Psoas muscle (tissue), 8 donors: ENCODE results near the gene PRODH2. TPM values are rescaled to one million over a fixed set of nuclear protein-coding genes. Genes with fewer than 3 reads are reported as not detected.

Source experiments
- ATAC-seq, 4 donors: fragments of 200-7000 bp; cut with Tn5 transposase; one replicate each; pipeline ENCODE4 v1.9.1; 2020; ENCODE audit warnings: moderate library complexity in 3 of 4, mild to moderate bottlenecking in 2 of 4
- DNase-seq, 2 donors: peaks; one replicate each; pipeline ENCODE4 v3.0.0-alpha.2; 2020
- H3K27ac ChIP-seq: fragments of 200-600 bp; one replicate; pipeline ENCODE4 v1.8.0; 2022
- H3K27me3 ChIP-seq, 3 donors: fragments of 200-600 bp in 1 of 3; one replicate each; pipeline versions ENCODE4 v1.6.1 to v1.8.0; 2013 to 2022; ENCODE audit warnings: low read length in 2 of 3, mild to moderate bottlenecking in 2 of 3, moderate library complexity in 1 of 3; ENCODE audit not compliant: insufficient read depth in 3 of 3
- H3K36me3 ChIP-seq, 2 donors: fragments of 200-600 bp in 1 of 2; one replicate each; pipeline versions ENCODE4 v1.6.1 to v1.8.0; 2013 to 2022; ENCODE audit warnings: low read depth in 1 of 2, mild to moderate bottlenecking in 1 of 2, moderate library complexity in 1 of 2; ENCODE audit not compliant: insufficient read depth in 1 of 2
- H3K4me1 ChIP-seq: fragments of 200-600 bp; one replicate; pipeline ENCODE4 v1.8.0; 2022
- H3K4me3 ChIP-seq: fragments of 200-600 bp; one replicate; pipeline ENCODE4 v1.8.0; 2022; ENCODE audit warnings: mild to moderate bottlenecking
- H3K9me3 ChIP-seq: fragments of 200-600 bp; one replicate; pipeline ENCODE4 v1.8.0; 2022
- CTCF ChIP-seq: fragments of 200-600 bp; IDR thresholded peaks from one replicate; pipeline ENCODE4 v1.8.0; 2022; ENCODE audit warnings: antibody characterized with exemption
- WGBS, 3 donors: extraction: QIAGEN DNeasy Blood & Tissue Kit; methylation state at CpG; one replicate each; pipeline versions ENCODE4 v1.1.6 to v1.1.7; 2013; 5-methylcytosine and 5-hydroxymethylcytosine counted together
- intact Hi-C, 2 donors: fragments of 100-400 bp; cut with DNase I; formaldehyde crosslinking; loops; one replicate each; pipeline versions ENCODE4 v1.11.0 to v1.14.2; 2022
- polyA plus RNA-seq, 3 donors: library from polyadenylated mRNA; stranded (reverse); fragments of 200-250 nt; gene quantifications; one replicate each; pipeline ENCODE4 v1.2.3, GENCODE V29; 2013
- total RNA-seq, 4 donors: library from RNA; stranded (reverse); fragmentation: NEBNext Ultra II Directional in 2 of 4; extraction: Animal tissue kit (Norgen Biotek cat#: 25700) in 2 of 4; gene quantifications; one replicate each; pipeline versions ENCODE4 v1.2.1 to v1.2.4, GENCODE V29; 2021 to 2023
- donor health status: healthy with polysubstance abuse.
- donor health status: DM: no; HTN: no; CAD: no; lungs with moderate emphysema.
- donor health status: Bipolar disorder and iron deficiency.
- donor health status: healthy.
- donor health status: DM: yes; HTN: yes; CAD: no.
- donor health status: DM: no; HTN: no; CAD: no.
- donor health status: DM: no; HTN: no; CAD: no.
- donor health status: DM: yes; HTN: yes; CAD: no.

Gene PRODH2
- total and polyA plus RNA-seq, 7 donors = not detected

DNA sequence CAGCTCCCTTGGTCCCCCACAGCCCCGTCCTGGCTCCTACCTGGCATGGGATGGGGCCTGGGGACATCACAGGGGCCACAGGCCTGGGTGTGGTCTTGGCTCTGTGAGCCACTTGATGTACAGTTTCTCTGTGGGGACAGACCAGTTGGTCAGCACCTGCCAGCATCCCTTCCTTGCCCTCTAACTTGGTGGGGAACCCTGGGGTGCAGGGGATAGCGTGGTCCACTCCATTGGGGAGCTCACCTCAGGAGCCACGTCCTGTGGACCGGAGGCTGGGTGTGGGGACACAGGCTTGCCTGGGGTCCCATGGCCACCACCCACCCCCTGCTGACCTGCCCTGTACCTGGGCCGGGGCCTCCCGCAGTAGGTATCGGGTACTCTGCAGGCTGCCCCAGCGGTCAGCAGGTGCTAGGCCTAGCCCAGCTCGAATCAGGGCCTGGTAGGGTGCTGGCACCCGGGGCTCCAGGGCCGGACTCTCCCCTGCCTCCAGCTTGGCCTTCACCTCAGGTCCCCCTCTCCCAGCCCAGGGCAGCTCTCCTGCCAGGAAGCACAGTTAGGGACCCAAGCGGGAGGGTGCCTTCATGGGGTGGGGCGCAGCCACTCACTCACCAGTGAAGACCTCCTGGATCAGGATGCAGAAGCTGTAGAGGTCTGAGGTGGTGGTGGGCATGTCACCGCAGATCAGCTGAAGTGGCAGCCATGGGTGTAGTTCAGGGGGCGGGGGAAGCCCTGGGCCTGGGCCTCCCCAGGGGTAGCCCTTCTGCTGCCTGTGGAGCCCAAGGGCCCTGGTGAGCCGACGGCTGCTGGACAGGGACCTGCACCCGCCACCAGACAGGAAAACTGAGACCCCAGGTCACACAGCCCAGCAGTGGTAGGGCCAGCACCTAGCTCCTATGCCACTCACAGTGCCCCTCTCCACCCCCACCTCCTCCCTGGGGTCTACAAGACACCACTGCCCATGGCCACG lies 22.4 kb downstream of the PRODH2 start:
- no peak for ATAC-seq
- Histone ChIP-seq H3K4me3 (no peak overlapping the region), H3K9me3 (no peaks in the 10 kb centered on the region), H3K27me3 (peaks cover 0 to 4% (median 0%) of the 10 kb centered on the region in 3 donors), H3K36me3 (no peaks in the 10 kb centered on the region), H3K27ac (no peak overlapping the region), H3K4me1 (no peaks in the 10 kb centered on the region)
- no peak for DNase-seq
- 79 to 85% (median 84%) methylated on average over 16 to 19 of the region's 19 CpGs for WGBS, 3 donors
- intact Hi-C loops = no loop called here
- no peak for TF ChIP-seq CTCF

- Histone ChIP-seq H3K4me3 (no peak overlapping the region), H3K27ac (no peak overlapping the region), H3K9me3 (no peaks in the 10 kb centered on the region), H3K27me3 (no peaks in the 10 kb centered on the region), H3K36me3 (peaks cover 0 to 3% of the 10 kb centered on the region in 2 donors), H3K4me1 (no peaks in the 10 kb centered on the region)
- TF ChIP-seq CTCF = no peak
- no peak for DNase-seq
- no peak for ATAC-seq
- intact Hi-C loops = no loop called here
- WGBS, 3 donors = 76 to 83% (median 76%) methylated on average over 10 to 11 of the region's 11 CpGs
These were observed 23.3 kb downstream of the PRODH2 start for GRCh38 chr19:35789195-35789977.

DNA sequence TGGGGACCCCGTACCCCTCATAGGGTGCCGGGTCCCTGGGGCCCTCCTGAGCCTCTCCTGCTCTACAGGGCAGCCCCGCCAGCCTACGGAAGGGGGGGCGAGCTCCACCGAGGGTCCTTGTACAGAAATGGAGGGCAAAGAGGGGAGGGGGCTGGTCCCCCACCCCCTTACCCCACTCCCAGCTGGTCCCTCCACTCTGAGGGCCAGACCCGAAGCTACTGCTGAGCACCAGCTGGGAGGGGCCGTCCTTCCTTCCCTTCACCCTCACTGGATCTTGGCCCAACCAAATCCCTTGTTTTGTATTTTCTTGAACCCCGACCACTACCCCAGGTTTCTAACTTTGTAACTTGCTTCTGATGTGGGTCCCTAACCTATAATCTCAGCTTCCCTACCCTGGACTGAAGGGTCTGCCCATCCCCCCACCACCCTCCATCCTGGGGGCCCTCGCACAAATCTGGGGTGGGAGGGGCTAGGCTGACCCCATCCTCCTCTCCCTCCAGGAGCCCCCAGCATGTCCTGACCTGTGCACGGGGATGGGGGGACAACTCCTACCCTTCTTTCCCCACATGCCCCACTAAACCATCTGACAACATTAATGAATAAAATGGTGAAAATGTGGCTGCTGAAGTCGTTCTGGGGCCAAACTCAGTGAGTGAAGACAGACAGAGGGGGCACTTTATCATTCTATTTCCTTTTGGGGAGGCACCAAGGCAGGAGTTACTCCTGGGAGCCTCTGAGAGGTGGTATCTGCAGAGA lies 24.3 kb downstream of the PRODH2 start:
- intact Hi-C loops = no loop called here
- DNase-seq (no peak), ATAC-seq (no peak)
- no peak overlapping the region for H3K27ac ChIP-seq
- H3K36me3 ChIP-seq = peaks cover 0 to 3% of the 10 kb centered on the region in 2 donors
- no peak overlapping the region for H3K4me3 ChIP-seq
- TF ChIP-seq CTCF = no peak
- no peaks in the 10 kb centered on the region for H3K27me3 ChIP-seq
- H3K4me1 ChIP-seq = no peaks in the 10 kb centered on the region
- WGBS, 3 donors = 72 to 74% (median 74%) methylated on average over 10 to 12 of the region's 12 CpGs
- no peaks in the 10 kb centered on the region for H3K9me3 ChIP-seq

DNA sequence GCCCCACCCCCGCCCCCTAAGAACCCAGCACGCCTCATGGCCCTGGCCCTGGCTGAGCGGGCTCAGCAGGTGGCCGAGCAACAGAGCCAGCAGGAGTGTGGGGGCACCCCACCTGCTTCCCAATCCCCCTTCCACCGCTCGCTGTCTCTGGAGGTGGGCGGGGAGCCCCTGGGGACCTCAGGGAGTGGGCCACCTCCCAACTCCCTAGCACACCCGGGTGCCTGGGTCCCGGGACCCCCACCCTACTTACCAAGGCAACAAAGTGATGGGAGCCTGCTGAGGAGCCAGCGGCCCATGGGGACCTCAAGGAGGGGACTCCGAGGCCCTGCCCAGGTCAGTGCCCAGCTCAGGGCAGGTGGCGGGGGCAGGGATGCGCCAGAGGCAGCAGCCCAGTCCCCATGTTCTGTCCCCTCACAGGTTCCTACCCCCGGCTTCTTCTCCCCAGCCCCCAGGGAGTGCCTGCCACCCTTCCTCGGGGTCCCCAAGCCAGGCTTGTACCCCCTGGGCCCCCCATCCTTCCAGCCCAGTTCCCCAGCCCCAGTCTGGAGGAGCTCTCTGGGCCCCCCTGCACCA lies 25.3 kb downstream of the PRODH2 start:
- Histone ChIP-seq H3K27me3 (no peaks in the 10 kb centered on the region), H3K4me3 (no peak overlapping the region), H3K27ac (no peak overlapping the region), H3K4me1 (no peaks in the 10 kb centered on the region), H3K36me3 (peaks cover 0 to 9% of the 10 kb centered on the region in 2 donors), H3K9me3 (no peaks in the 10 kb centered on the region)
- ATAC-seq (no peak), DNase-seq (no peak)
- TF ChIP-seq CTCF = no peak
- 89 to 94% (median 92%) methylated on average over 13 to 15 of the region's 15 CpGs for WGBS, 3 donors
- intact Hi-C loops = no loop called here
